Breast epithelium (tissue), 4 donors: ENCODE measurements around the gene SIKE1. TPM values are rescaled to one million over a fixed set of nuclear protein-coding genes. Genes with fewer than 3 reads are reported as not detected.
A peak's percentile ranks its signal among the peaks of the same experiment; 100 is the strongest.
"Not testable (repeated sequence)": the region's sequence is repeated elsewhere in the genome, so short reads cannot be mapped to it uniquely, and the experiment has no call there.

Source experiments
- DNase-seq, 2 donors: peaks; one replicate each; pipeline ENCODE4 v3.0.0-alpha.2; 2019; ENCODE audit warnings: low spot score in 2 of 2
- H3K27ac ChIP-seq, 2 donors: fragments of 200-600 bp; sonication (generic) in 1 of 2; one replicate each; pipeline ENCODE4 v1.5.1; 2016 to 2019; ENCODE audit warnings: mild to moderate bottlenecking in 1 of 2
- H3K27me3 ChIP-seq, 2 donors: fragments of 200-600 bp; sonication (generic) in 1 of 2; one replicate each; pipeline versions ENCODE4 v1.5.1 to v1.6.0; 2017 to 2019; ENCODE audit warnings: control low read depth in 1 of 2, mild to moderate bottlenecking in 1 of 2
- H3K36me3 ChIP-seq: fragments of 200-600 bp; one replicate; pipeline ENCODE4 v1.5.1; 2019
- H3K4me1 ChIP-seq, 2 donors: fragments of 200-600 bp; sonication (generic); one replicate each; pipeline ENCODE4 v1.5.1; 2016 to 2019; ENCODE audit warnings: control low read depth in 1 of 2
- H3K4me3 ChIP-seq, 3 donors: fragments of 200-600 bp; sonication (generic); 1 replicate in 2 of 3; 2 replicates in 1 of 3; pipeline ENCODE4 v1.5.1; 2016 to 2019; ENCODE audit warnings: mild to moderate bottlenecking in 3 of 3, moderate library complexity in 2 of 3
- H3K9me3 ChIP-seq, 2 donors: fragments of 200-600 bp; sonication (generic) in 1 of 2; one replicate each; pipeline ENCODE4 v1.5.1; 2016 to 2019; ENCODE audit warnings: control low read depth in 1 of 2
- POLR2A ChIP-seq: fragments of 450-650 bp; IDR thresholded peaks from one replicate; pipeline ENCODE4 v1.6.1; 2016; ENCODE audit warnings: antibody characterized with exemption, mild to moderate bottlenecking, moderate library complexity
- POLR2AphosphoS5 ChIP-seq, 3 donors: sonication (generic); formaldehyde crosslinking; IDR thresholded peaks; one replicate each; pipeline ENCODE4 v1.6.1; 2017; ENCODE audit warnings: antibody characterized with exemption in 3 of 3
- intact Hi-C: fragments of 100-400 bp; cut with DNase I; formaldehyde crosslinking; loops from one replicate; pipeline ENCODE4 v1.15.1; 2023; ENCODE audit warnings: low total_unique reads
- total RNA-seq, 3 donors: library from RNA; depleted of rRNA; stranded (reverse); fragments of >200 nt; gene quantifications; one replicate each; pipeline ENCODE4 v1.1.0, GENCODE V29; 2016
- TF ChIP-seq, protein P1 (sequence below), 3 donors: fragments of 450-650 bp; IDR thresholded peaks; one replicate each; pipeline ENCODE4 v1.5.1; 2016 to 2017; ENCODE audit warnings: antibody characterized with exemption in 3 of 3, mild to moderate bottlenecking in 3 of 3, moderate library complexity in 3 of 3

The SIKE1 gene
- total RNA-seq, 3 donors from 2014 or later, result 31.6 to 41.0 (median 32.3) TPM

DNA sequence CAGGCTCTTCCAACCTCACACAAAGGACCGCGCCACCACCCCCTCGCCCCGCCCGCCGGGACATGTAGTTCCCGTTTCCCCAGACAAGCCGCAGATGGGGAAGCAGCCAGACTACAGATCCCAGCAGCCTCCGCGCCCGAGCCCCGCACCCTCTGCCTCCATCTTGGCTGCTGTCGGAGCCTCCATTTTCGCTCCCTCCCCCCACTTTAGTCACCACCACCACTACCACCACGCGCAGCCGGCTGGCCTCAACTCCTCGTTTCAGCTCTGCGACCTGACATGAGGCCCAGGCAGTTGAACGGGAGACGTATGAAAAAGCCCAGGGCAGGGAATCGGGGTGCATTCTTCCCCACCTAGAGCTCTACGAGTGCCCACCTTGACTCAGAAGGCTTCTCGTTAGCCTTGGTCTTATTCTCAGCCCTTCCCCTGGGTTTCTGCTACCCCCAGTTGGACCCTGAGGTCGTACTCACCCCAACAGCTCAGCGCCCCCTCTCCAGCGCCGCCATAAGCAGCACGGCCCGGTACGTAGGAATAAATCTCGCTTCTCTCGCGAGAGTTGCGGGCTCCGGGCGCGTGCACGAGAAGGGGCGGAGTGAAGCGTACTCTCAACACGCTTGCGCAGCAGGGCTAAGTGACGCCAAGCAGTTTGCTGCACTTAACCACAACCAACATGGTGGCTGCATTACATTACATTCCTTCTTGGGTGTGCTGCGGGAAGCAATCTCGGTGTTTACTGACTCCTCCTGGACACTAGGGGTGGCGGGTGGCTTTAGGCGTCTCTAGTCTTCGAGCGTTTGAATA, 22.8 kb downstream of the SIKE1 start, which contains the start of gene CSDE1:
CSDE1 (minus strand) TSS at position 530 of the 801 bp plus-strand sequence. CDS start 18,094 bp downstream, outside the sequence.
- Histone ChIP-seq H3K27ac (peak within 1 kb of the TSS; percentile 100), H3K4me3 (peak within 1 kb of the TSS; percentile 91 to 97 (median 96)), H3K36me3 (no peaks in the 10 kb centered on the region), H3K27me3 (no peaks in the 10 kb centered on the region), H3K9me3 (no peaks in the 10 kb centered on the region), H3K4me1 (peaks cover 0 to 11% of the 10 kb centered on the region in 2 donors)
- DNase-seq, result peak; percentile 95 to 97
- TF ChIP-seq, protein P1, sequence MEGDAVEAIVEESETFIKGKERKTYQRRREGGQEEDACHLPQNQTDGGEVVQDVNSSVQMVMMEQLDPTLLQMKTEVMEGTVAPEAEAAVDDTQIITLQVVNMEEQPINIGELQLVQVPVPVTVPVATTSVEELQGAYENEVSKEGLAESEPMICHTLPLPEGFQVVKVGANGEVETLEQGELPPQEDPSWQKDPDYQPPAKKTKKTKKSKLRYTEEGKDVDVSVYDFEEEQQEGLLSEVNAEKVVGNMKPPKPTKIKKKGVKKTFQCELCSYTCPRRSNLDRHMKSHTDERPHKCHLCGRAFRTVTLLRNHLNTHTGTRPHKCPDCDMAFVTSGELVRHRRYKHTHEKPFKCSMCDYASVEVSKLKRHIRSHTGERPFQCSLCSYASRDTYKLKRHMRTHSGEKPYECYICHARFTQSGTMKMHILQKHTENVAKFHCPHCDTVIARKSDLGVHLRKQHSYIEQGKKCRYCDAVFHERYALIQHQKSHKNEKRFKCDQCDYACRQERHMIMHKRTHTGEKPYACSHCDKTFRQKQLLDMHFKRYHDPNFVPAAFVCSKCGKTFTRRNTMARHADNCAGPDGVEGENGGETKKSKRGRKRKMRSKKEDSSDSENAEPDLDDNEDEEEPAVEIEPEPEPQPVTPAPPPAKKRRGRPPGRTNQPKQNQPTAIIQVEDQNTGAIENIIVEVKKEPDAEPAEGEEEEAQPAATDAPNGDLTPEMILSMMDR (IDR thresholded peaks at IDR 0.05), result peak in 2 of 3 donors; percentile 20 to 53
- TF ChIP-seq POLR2A (peak; percentile 92), POLR2AphosphoS5 (IDR thresholded peaks at IDR 0.05) (peak; percentile 86 to 99 (median 97))
- intact Hi-C loops, result no loop called here

GRCh38 chr1:114756949-114757454, 23.5 kb downstream of the SIKE1 start:
- no peaks in the 10 kb centered on the region for H3K27me3 ChIP-seq
- H3K9me3 ChIP-seq, result no peaks in the 10 kb centered on the region
- peaks cover 0 to 11% of the 10 kb centered on the region in 2 donors for H3K4me1 ChIP-seq
- H3K36me3 ChIP-seq, result no peaks in the 10 kb centered on the region
- peak overlapping the region; percentile 91 to 97 (median 96) for H3K4me3 ChIP-seq
- DNase-seq, result no peak
- TF ChIP-seq POLR2A (no peak), POLR2AphosphoS5 (IDR thresholded peaks at IDR 0.05) (no peak)
- TF ChIP-seq, protein P1 (IDR thresholded peaks at IDR 0.05), result no peak
- intact Hi-C loops, result no loop called here
- peak overlapping the region; percentile 100 for H3K27ac ChIP-seq

DNA sequence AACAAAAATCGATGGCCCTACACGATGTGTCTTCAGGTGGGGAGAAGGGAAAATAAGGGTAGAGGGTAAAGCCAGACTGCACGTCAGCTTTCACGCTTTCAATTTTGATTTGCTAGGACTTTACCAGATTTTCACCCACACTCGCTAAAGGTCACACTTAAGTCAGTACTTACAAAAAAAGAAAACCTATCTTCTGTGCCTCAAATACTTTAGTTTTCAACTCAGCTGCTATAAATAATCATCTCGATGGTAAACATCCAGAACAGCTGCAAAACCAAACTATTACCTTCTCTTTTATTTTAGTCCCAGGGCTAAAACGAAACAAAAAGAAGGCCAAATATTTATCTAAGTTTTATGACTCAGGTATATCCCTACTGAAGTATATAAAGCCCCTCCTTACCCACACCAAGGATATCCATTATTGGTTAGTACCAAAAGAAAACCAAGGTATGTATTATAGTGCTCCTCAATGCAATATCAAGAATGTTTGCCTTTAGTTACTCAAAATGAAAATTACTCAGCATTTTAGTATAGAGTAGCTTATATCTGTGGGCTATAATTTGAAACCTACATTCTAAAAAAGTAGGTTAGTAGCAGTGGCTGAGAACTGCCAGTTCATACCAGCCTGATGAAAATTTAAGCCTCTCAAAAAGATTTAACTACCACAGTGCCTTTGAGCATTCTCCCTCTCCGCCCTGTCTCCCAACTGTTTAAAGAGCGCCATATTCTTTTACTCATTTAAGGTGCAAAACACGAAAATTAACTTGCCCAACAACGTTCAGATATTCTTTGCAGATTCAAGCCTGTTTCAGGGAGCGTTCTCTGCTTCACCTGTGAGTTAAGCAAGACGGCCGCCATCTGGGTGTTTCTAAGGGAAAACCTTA, 24.2 kb downstream of the SIKE1 start:
- Histone ChIP-seq H3K27ac (peak overlapping the region; percentile 100), H3K9me3 (no peaks in the 10 kb centered on the region), H3K4me1 (peaks cover 0 to 11% of the 10 kb centered on the region in 2 donors), H3K36me3 (no peaks in the 10 kb centered on the region), H3K4me3 (peak overlapping the region; percentile 91 to 97 (median 96)), H3K27me3 (no peaks in the 10 kb centered on the region)
- intact Hi-C loops, result no loop called here
- DNase-seq, result no peak
- TF ChIP-seq POLR2A (no peak), POLR2AphosphoS5 (IDR thresholded peaks at IDR 0.05) (no peak)
- TF ChIP-seq, protein P1 (IDR thresholded peaks at IDR 0.05), result no peak

GRCh38 chr1:114755006-114755931, 25.2 kb downstream of the SIKE1 start:
- no peak for TF ChIP-seq POLR2AphosphoS5 (IDR thresholded peaks at IDR 0.05)
- no peak for TF ChIP-seq POLR2A
- TF ChIP-seq, protein P1 (IDR thresholded peaks at IDR 0.05), result no peak
- intact Hi-C loops, result no loop called here
- DNase-seq, result no peak
- Histone ChIP-seq H3K27me3 (no peaks in the 10 kb centered on the region), H3K36me3 (no peaks in the 10 kb centered on the region), H3K27ac (peak overlapping the region; percentile 18 to 100), H3K9me3 (no peaks in the 10 kb centered on the region), H3K4me3 (peak overlapping the region in 2 of 3 donors; percentile 96 to 97), H3K4me1 (peaks cover 0 to 16% of the 10 kb centered on the region in 2 donors)

DNA sequence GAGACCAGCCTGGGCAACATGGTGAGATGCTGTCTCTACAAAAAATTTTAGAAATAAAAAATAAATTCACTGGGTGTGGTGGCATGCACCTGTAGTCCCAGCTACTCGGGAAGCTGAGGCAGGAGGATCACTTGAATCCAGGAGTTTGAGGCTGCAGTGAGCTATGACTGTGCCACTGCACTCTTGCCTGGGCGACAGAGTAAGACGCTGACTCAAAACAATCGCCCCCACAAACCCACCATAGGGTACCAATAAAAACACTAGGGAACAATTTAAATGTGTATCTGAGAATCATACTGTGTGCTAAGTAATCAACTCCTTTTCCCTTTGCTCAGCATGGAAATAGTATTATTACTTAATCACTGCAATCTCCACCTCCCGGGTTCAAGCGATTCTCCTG, 26.8 kb downstream of the SIKE1 start:
- peak overlapping the region in 1 of 3 donors; percentile 15 for H3K4me3 ChIP-seq

More for the DNA sequence above, 26.8 kb downstream of the SIKE1 start:
- DNase-seq, H3K9me3 ChIP-seq, H3K27ac ChIP-seq, H3K27me3 ChIP-seq, intact Hi-C loops, H3K36me3 ChIP-seq: not testable (repeated sequence)
- H3K4me1 ChIP-seq, result peaks cover 0 to 16% of the 10 kb centered on the region in 2 donors
